ENCODE data around the gene HOXD3. TPM values are rescaled to one million over a fixed set of nuclear protein-coding genes. Genes with fewer than 3 reads are reported as not detected.

The HOXD3 gene
- total RNA-seq, 1 experiment from 2014 or later: not detected

- peaks cover 100% of the 10 kb centered on the region for H3K27me3 Mint-ChIP-seq (ENCODE audit: low read depth)
- no peaks in the 10 kb centered on the region for H4K20me1 ChIP-seq (ENCODE audit: control insufficient read depth, insufficient read depth, insufficient read length)
Measured at GRCh38 chr2:176146101-176146500, 11.0 kb upstream of the HOXD3 start.

More at GRCh38 chr2:176146101-176146500, 11.0 kb upstream of the HOXD3 start:
- H2BK20ac ChIP-seq (ENCODE audit: low read depth, low read length, poor library complexity, severe bottlenecking): no peak overlapping the region
- H2AK5ac ChIP-seq (ENCODE audit: insufficient read length, low read length): no peak overlapping the region
- H2BK15ac ChIP-seq (ENCODE audit: low read depth, low read length): no peak overlapping the region
- no peak for DNase-seq
- no peak overlapping the region for H3K23ac ChIP-seq (ENCODE audit: insufficient read length, low read depth, low read length)
- no peaks in the 10 kb centered on the region for H3K4me1 ChIP-seq (ENCODE audit: insufficient read depth, low read length)
- no peak overlapping the region for H2BK120ac ChIP-seq (ENCODE audit: low read depth, low read length, poor library complexity, severe bottlenecking)
- H3K4me2 ChIP-seq (ENCODE audit: insufficient read depth, insufficient read length, low read length): no peak overlapping the region
- no peak overlapping the region for H3K18ac ChIP-seq (ENCODE audit: insufficient read length, low read depth, low read length)
- no peak overlapping the region for H4K5ac ChIP-seq (ENCODE audit: insufficient read length, low read depth, low read length)
- H4K8ac ChIP-seq (replicated peaks; ENCODE audit: insufficient read length, low read depth, low read length): no peak overlapping the region
- Mint-ChIP-seq H3K27ac (no peak overlapping the region), H3K9me3 (peaks cover under 1 to 10% of the 10 kb centered on the region in 2 experiments; a peak in 4 of 5 replicates), H3K4me3 (no peak overlapping the region), H3K4me1 (peaks cover 2 to 15% of the 10 kb centered on the region in 2 experiments; a peak in 3 of 4 replicates), H3K36me3 (ENCODE audit: insufficient read depth in 1 of 3, low read depth in 3 of 3) (no peaks in the 10 kb centered on the region; a peak in 1 of 7 replicates)
- H3K9ac ChIP-seq (ENCODE audit: extremely low read depth, insufficient read length, low read length): no peak overlapping the region
- no peak overlapping the region for H2AFZ ChIP-seq (ENCODE audit: low read length)
- no peak overlapping the region for H3K27ac ChIP-seq (ENCODE audit: insufficient read length, low read depth, low read length)
- H3K4ac ChIP-seq (ENCODE audit: low read depth, low read length): no peak overlapping the region
- no peak overlapping the region for H4K91ac ChIP-seq (ENCODE audit: insufficient read length, low read depth, low read length)
- no peak overlapping the region for H3T11ph ChIP-seq (ENCODE audit: low read length)
- no peak overlapping the region for H3K14ac ChIP-seq (ENCODE audit: insufficient read depth, low read length)
- H3K79me1 ChIP-seq (ENCODE audit: insufficient read depth, low read depth, low read length, poor library complexity, severe bottlenecking): no peaks in the 10 kb centered on the region
- H3K27me3 ChIP-seq (ENCODE audit: insufficient read depth, low read length): peaks cover 93% of the 10 kb centered on the region
- no peak overlapping the region for H3K56ac ChIP-seq (ENCODE audit: insufficient read length, low read depth, low read length)
- H3K79me2 ChIP-seq (ENCODE audit: insufficient read depth, low read length): no peaks in the 10 kb centered on the region
- H3K9me3 ChIP-seq (ENCODE audit: control insufficient read depth, low read depth, low read length): no peaks in the 10 kb centered on the region
- no peak overlapping the region for H2BK12ac ChIP-seq (ENCODE audit: insufficient read length, low read depth, low read length)
- H2BK5ac ChIP-seq (ENCODE audit: insufficient read length, low read length): no peak overlapping the region
- H3K23me2 ChIP-seq (ENCODE audit: insufficient read length, low read depth, low read length, poor library complexity, severe bottlenecking): no peaks in the 10 kb centered on the region
- no peak for TF ChIP-seq CTCF (conservative IDR thresholded peaks at IDR 0.05)
- WGBS (ENCODE audit: extremely low coverage, insufficient read length, low lambda C conversion rate): no CpG with 5 or more reads among the region's 6 CpGs

Measured in H9 (cell line).